ENCODE measurements around the gene CSPG4.

- TF ChIP-seq, protein P1, sequence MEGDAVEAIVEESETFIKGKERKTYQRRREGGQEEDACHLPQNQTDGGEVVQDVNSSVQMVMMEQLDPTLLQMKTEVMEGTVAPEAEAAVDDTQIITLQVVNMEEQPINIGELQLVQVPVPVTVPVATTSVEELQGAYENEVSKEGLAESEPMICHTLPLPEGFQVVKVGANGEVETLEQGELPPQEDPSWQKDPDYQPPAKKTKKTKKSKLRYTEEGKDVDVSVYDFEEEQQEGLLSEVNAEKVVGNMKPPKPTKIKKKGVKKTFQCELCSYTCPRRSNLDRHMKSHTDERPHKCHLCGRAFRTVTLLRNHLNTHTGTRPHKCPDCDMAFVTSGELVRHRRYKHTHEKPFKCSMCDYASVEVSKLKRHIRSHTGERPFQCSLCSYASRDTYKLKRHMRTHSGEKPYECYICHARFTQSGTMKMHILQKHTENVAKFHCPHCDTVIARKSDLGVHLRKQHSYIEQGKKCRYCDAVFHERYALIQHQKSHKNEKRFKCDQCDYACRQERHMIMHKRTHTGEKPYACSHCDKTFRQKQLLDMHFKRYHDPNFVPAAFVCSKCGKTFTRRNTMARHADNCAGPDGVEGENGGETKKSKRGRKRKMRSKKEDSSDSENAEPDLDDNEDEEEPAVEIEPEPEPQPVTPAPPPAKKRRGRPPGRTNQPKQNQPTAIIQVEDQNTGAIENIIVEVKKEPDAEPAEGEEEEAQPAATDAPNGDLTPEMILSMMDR (IDR thresholded peaks at IDR 0.05) = no peak
- no peak for TF ChIP-seq POLR2A (IDR thresholded peaks at IDR 0.05)
These were observed 27.1 kb upstream of the CSPG4 start for GRCh38 chr15:75739791-75740190.
